Measurements from ENCODE around the gene NOCT. TPM values are rescaled to one million over a fixed set of nuclear protein-coding genes. Genes with fewer than 3 reads are reported as not detected.

Gene NOCT
- total and polyA plus RNA-seq, 2 of the 8 experiments (the other 6 are each of a cell fraction or from before 2014, with no cell fraction given): 10.4 to 45.5 TPM

DNA sequence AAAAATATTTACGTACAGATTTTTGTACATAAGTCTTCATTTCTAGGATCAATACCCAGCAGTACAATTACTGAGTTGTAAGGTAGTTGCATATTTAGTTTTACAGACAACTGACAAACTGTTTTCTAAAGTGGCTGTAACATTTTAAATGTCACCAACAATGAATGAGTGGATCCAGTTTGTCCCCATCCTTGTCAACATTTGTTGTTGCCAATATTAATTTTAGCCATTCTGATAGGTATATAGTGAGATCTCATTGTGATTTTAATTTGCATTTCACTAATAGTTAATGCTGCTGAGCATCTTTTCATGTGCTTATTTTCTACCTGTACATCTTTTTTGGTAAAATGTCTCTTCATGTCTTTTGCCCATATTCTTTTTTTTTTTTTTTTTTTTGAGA, 30.9 kb upstream of the NOCT start:
- no peaks in the 10 kb centered on the region for H3K79me1 ChIP-seq (ENCODE audit: low read depth, low read length)
- no peak overlapping the region for H4K91ac ChIP-seq (replicated peaks; ENCODE audit: insufficient read length, low read length)
- no peak overlapping the region for H3K23ac ChIP-seq (ENCODE audit: insufficient read length)
- CTCF ChIA-PET (ENCODE audit: partially characterized antibody): no interaction called here
- no peak overlapping the region for H2BK15ac ChIP-seq (ENCODE audit: low read length)
- H3K9me3 ChIP-seq (ENCODE audit: insufficient read depth in 2 of 2, low read depth in 1 of 2, low read length in 1 of 2): no peaks in the 10 kb centered on the region
- no peak overlapping the region for H2AFZ ChIP-seq (ENCODE audit: low read length)
- H2BK12ac ChIP-seq (ENCODE audit: low read depth, low read length): no peak overlapping the region
- 81% methylated on average over 1 of the region's 1 CpG; no CpG with 5 or more reads in 1 of the 2 experiments for WGBS, 2 experiments (ENCODE audit: extremely low coverage in 1 of 2, insufficient coverage in 1 of 2, insufficient read length in 1 of 2, insufficient replicate concordance in 2 of 2, low coverage in 1 of 2, low lambda C conversion rate in 2 of 2, missing lambda C conversion rate in 1 of 2)
- H3K27me3 ChIP-seq (replicated peaks in 1 of 4; ENCODE audit: control insufficient read depth in 3 of 4, extremely low read depth in 1 of 4, insufficient read depth in 3 of 4, low read length in 3 of 4): no peaks in the 10 kb centered on the region
- H4K20me1 ChIP-seq (replicated peaks in 1 of 2; ENCODE audit: control insufficient read depth in 1 of 2, insufficient read depth in 2 of 2, low read length in 2 of 2): no peaks in the 10 kb centered on the region
- no peaks in the 10 kb centered on the region for H3K79me2 ChIP-seq (ENCODE audit: control insufficient read depth in 1 of 2, insufficient read depth in 2 of 2, low read length in 2 of 2)
- FAIRE-seq: no peak
- H3K23me2 ChIP-seq (ENCODE audit: low read depth, low read length): no peaks in the 10 kb centered on the region
- H4K5ac ChIP-seq (ENCODE audit: insufficient read length, low read depth, low read length): no peak overlapping the region
- H2BK120ac ChIP-seq (replicated peaks; ENCODE audit: low read depth, low read length): no peak overlapping the region
- H2AK5ac ChIP-seq (ENCODE audit: low read depth, low read length): no peak overlapping the region
- no peak overlapping the region for H3K14ac ChIP-seq (ENCODE audit: insufficient read length)
- H3K4me2 ChIP-seq (ENCODE audit: insufficient read depth in 1 of 2, low read depth in 2 of 2, low read length in 2 of 2): no peak overlapping the region
- no peak overlapping the region for H3K56ac ChIP-seq (replicated peaks; ENCODE audit: insufficient read length, low read depth, low read length)
- H3K4ac ChIP-seq (replicated peaks; ENCODE audit: insufficient read length, low read depth, low read length): no peak overlapping the region
- no peak overlapping the region for H3K27ac ChIP-seq (ENCODE audit: low read depth, low read length)
- no peaks in the 10 kb centered on the region for H3K36me3 ChIP-seq (ENCODE audit: control insufficient read depth in 2 of 4, insufficient read depth in 4 of 4, low read length in 3 of 4)
- no peak overlapping the region for H4K8ac ChIP-seq (ENCODE audit: extremely low read depth, insufficient read depth, low read length)
- no peak overlapping the region for H2BK20ac ChIP-seq (ENCODE audit: low read length)
- TF ChIP-seq NANOG (IDR thresholded peaks at IDR 0.05; ENCODE audit: insufficient read depth, low read depth, low read length, poor library complexity, severe bottlenecking) (no peak), CBX8 (IDR thresholded peaks at IDR 0.05; ENCODE audit: borderline replicate concordance, low read depth, low read length) (no peak), EZH2 (IDR thresholded peaks at IDR 0.05; ENCODE audit: low read depth, low read length, severe bottlenecking) (no peak), EGR1 (IDR thresholded peaks at IDR 0.05; ENCODE audit: borderline replicate concordance, low read depth, low read length) (no peak), SIN3A (conservative IDR thresholded peaks at IDR 0.05 in 1 of 2, IDR thresholded peaks at IDR 0.05 in 1 of 2; ENCODE audit: low read depth in 1 of 2, low read length in 2 of 2) (no peak), SIX5 (IDR thresholded peaks at IDR 0.05; ENCODE audit: low read depth, low read length) (no peak), BCL11A (IDR thresholded peaks at IDR 0.05; ENCODE audit: low read depth in 2 of 2, low read length in 2 of 2) (no peak), POLR2AphosphoS5 (IDR thresholded peaks at IDR 0.05; ENCODE audit: low read depth, low read length) (no peak), ASH2L (IDR thresholded peaks at IDR 0.05; ENCODE audit: low read length) (no peak)
- peaks cover 0 to 4% (median 0%) of the 10 kb centered on the region in 4 experiments; a peak in 3 of 7 replicates for H3K4me1 ChIP-seq (replicated peaks in 1 of 4; ENCODE audit: control insufficient read depth in 3 of 4, insufficient read depth in 4 of 4, low read length in 3 of 4)
- no peak overlapping the region for H3K18ac ChIP-seq (ENCODE audit: extremely low read depth, low read length)
- no peak overlapping the region for H3K4me3 ChIP-seq (ENCODE audit: extremely low read depth in 1 of 4, insufficient read depth in 2 of 4, low read depth in 3 of 4, low read length in 4 of 4)
- POLR2A ChIA-PET (ENCODE audit: partially characterized antibody): interaction anchor here (1.0 to 1.9 kb wide), 2 partner anchors 10 to 30 kb away, joined by 3 to 7 read pairs; partner anchors contain the start of gene NOCT
- DNase-seq (ENCODE audit: low read depth in 1 of 2, low spot score in 2 of 2): no peak
- no peak overlapping the region for H3K9ac ChIP-seq (replicated peaks in 1 of 4; ENCODE audit: extremely low read depth in 1 of 4, low read depth in 3 of 4, low read length in 3 of 4)
- no peak overlapping the region for H2BK5ac ChIP-seq (ENCODE audit: low read depth, low read length)

All from H1 (cell line).